GM21423 (cell line): Measurements from ENCODE around the gene ZFYVE28.
"Not testable (repeated sequence)": the region's sequence is repeated elsewhere in the genome, so short reads cannot be mapped to it uniquely, and the experiment has no call there.

ENCODE experiments used
- ATAC-seq: cut with Tn5 transposase; IDR thresholded peaks from one replicate; pipeline ENCODE4 v1.9.1; 2021; ENCODE audit warnings: mild to moderate bottlenecking, moderate library complexity; ENCODE audit not compliant: unreplicated experiment

Gene ZFYVE28

GRCh38 chr4:2417765-2418649 lies at the start of gene ZFYVE28:
Gene ZFYVE28 (minus strand): TSS chr4:2418645. CDS start chr4:2418323, 322 bp downstream.
- no peak for ATAC-seq

- not testable (repeated sequence) for ATAC-seq
Measured at GRCh38 chr4:2465544-2465943, 47.1 kb upstream of the ZFYVE28 start.

GRCh38 chr4:2465032-2465431 lies 46.6 kb upstream of the ZFYVE28 start:
- no peak for ATAC-seq

- ATAC-seq, result no peak
Measured at GRCh38 chr4:2462992-2463762, 44.7 kb upstream of the ZFYVE28 start.

- peak; percentile 81 for ATAC-seq
Measured at GRCh38 chr4:2462218-2462991, 44.0 kb upstream of the ZFYVE28 start.

- no peak for ATAC-seq
Measured at GRCh38 chr4:2461246-2461960, 43.0 kb upstream of the ZFYVE28 start.

GRCh38 chr4:2459589-2460349 lies 41.3 kb upstream of the ZFYVE28 start:
- no peak for ATAC-seq

GRCh38 chr4:2458546-2459491 lies 40.4 kb upstream of the ZFYVE28 start:
- ATAC-seq, result no peak

GRCh38 chr4:2457481-2458295 lies 39.2 kb upstream of the ZFYVE28 start:
- ATAC-seq, result no peak

GRCh38 chr4:2451821-2452785 lies 33.7 kb upstream of the ZFYVE28 start:
- no peak for ATAC-seq

- ATAC-seq, result no peak
Measured at GRCh38 chr4:2451036-2451520, 32.6 kb upstream of the ZFYVE28 start.

- no peak for ATAC-seq
Measured at GRCh38 chr4:2450394-2451035, 32.1 kb upstream of the ZFYVE28 start.

GRCh38 chr4:2449511-2450392 lies 31.3 kb upstream of the ZFYVE28 start:
- ATAC-seq, result no peak

GRCh38 chr4:2449051-2449450 lies 30.6 kb upstream of the ZFYVE28 start:
- ATAC-seq, result no peak

- no peak for ATAC-seq
Measured at GRCh38 chr4:2448589-2448988, 30.1 kb upstream of the ZFYVE28 start.
